BJ (cell line): Measurements from ENCODE around the gene POLD3. TPM values are rescaled to one million over a fixed set of nuclear protein-coding genes. Genes with fewer than 3 reads are reported as not detected.

Experiments used
- CTCF ChIA-PET: fragments of 350-600 bp; formaldehyde crosslinking; extraction: SDS; loops from one replicate; lab custom pipeline; 2021; ENCODE audit warnings: antibody characterized with exemption, inconsistent platforms; lab: Yijun Ruan, JAX
- POLR2A ChIA-PET: fragments of 300-600 bp; sonication (Branson Sonifier 250); formaldehyde crosslinking; extraction: SDS; loops from one replicate; lab custom pipeline; 2021; ENCODE audit warnings: antibody characterized with exemption; lab: Charles Lee
- DNase-seq: peaks from one replicate; pipeline ENCODE4 v3.0.0-alpha.2; 2011; ENCODE audit warnings: low read depth
- H3K27me3 ChIP-seq: 2 replicates; pipeline ENCODE4 v1.6.0; 2011; ENCODE audit warnings: low read length; ENCODE audit not compliant: control insufficient read depth, insufficient read depth
- H3K36me3 ChIP-seq: 2 replicates; pipeline ENCODE4 v1.5.1; 2011; ENCODE audit warnings: low read length; ENCODE audit not compliant: control insufficient read depth, insufficient read depth
- H3K4me3 ChIP-seq: 2 replicates; pipeline ENCODE4 v1.5.1; 2011; ENCODE audit warnings: low read depth, mild to moderate bottlenecking, control low read depth, low read length
- CTCF ChIP-seq: IDR thresholded peaks from 2 replicates; pipeline ENCODE4 v1.5.1; 2011; ENCODE audit warnings: low read depth, mild to moderate bottlenecking, control low read depth, inconsistent platforms, low read length, moderate library complexity; ENCODE audit not compliant: insufficient read depth
- polyA plus RNA-seq: library from polyadenylated mRNA; depleted of rRNA; stranded (reverse); fragments of >200 nt; gene quantifications from 2 replicates; pipeline ENCODE4 v1.2.3, GENCODE V29; 2011

POLD3 gene
- polyA plus RNA-seq, 1 experiment = 11.4 TPM

GRCh38 chr11:74575999-74576398, 16.4 kb upstream of the POLD3 start:
- Histone ChIP-seq H3K36me3 (no peaks in the 10 kb centered on the region), H3K27me3 (peaks cover 7% of the 10 kb centered on the region), H3K4me3 (no peak overlapping the region)
- CTCF ChIA-PET = interaction anchor here (1.5 kb wide), 1 partner anchor 123 kb away, joined by 4 read pairs; no protein-coding TSS in a partner anchor
- TF ChIP-seq CTCF = no peak
- DNase-seq = no peak
- POLR2A ChIA-PET = no interaction called here

DNA sequence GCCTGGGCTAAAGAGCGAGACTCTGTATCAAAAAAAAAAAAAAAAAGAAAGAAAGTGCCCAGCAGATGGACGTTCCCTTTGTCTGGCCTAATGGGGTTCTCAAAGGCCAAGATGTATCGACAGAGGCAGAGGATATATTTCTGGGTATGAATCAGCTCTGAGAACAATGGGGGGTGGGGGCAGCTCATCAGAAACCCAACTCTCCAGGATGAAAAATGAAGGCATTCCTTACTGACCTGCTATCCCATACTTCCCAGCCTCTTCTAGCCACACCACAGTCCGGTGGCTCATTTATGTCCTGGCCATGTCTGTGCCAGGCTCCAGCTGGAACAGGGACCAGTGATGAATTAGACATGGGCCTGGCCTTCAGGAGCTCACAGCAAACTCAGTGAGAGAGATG, 15.2 kb upstream of the POLD3 start:
- CTCF ChIA-PET = no interaction called here
- POLR2A ChIA-PET = no interaction called here
- no peaks in the 10 kb centered on the region for H3K36me3 ChIP-seq
- DNase-seq = no peak
- no peak overlapping the region for H3K4me3 ChIP-seq
- peaks cover 6% of the 10 kb centered on the region for H3K27me3 ChIP-seq
- no peak for TF ChIP-seq CTCF

- ChIA-PET CTCF (interaction anchor here (0.7 kb wide), 1 partner anchor 162 kb away, joined by 3 read pairs; no protein-coding TSS in a partner anchor), POLR2A (no interaction called here)
- H3K27me3 ChIP-seq = peaks cover 5% of the 10 kb centered on the region
- DNase-seq = no peak
- no peak for TF ChIP-seq CTCF
- no peak overlapping the region for H3K4me3 ChIP-seq
- H3K36me3 ChIP-seq = no peaks in the 10 kb centered on the region
Measured at GRCh38 chr11:74577624-74578396, 14.6 kb upstream of the POLD3 start.

DNA sequence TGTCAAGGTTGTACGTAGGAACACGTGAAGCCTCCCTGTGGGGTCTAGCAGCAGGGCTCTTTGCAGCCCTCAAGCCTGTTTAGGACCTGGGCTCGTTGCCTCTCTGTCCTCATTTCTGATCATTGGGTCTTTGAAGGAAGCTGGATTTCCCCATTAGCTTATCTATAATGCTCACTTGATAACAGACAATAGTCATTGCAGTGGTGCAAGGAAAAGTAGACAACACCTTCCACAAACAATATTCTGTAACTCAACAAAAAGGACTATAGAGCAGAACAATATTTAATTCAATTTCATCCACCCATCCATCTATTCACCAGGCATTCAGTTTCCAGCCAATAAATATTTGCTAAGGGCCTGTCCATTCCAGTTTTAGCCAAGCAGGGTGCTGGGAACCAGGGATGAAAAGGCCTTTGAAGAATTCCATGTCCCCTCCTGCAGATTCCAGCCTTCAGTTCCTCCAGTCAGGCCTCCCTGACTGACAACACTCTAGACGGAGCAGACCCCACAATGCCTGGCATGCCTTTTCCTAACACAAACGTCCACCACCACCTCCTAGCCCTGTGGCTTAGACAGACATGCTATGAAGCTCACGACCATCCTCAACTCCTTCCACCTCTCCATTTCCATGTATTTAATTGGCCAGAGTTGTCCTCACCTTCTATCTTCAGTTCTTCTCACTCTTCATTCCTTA, 12.7 kb upstream of the POLD3 start:
- POLR2A ChIA-PET = no interaction called here
- DNase-seq = no peak

More for the DNA sequence above, 12.7 kb upstream of the POLD3 start:
- no peak for TF ChIP-seq CTCF
- no peaks in the 10 kb centered on the region for H3K36me3 ChIP-seq
- H3K27me3 ChIP-seq = peaks cover 3% of the 10 kb centered on the region
- H3K4me3 ChIP-seq = no peak overlapping the region
- CTCF ChIA-PET = interaction anchor here (0.6 to 1.1 kb wide), 4 partner anchors 8 to 127 kb away, joined by 3 to 6 read pairs (median 4); no protein-coding TSS in a partner anchor
